ENCODE results near the gene ZNF516. TPM values are rescaled to one million over a fixed set of nuclear protein-coding genes. Genes with fewer than 3 reads are reported as not detected.
A peak's percentile ranks its signal among the peaks of the same experiment; 100 is the strongest.

ZNF516 gene
- total RNA-seq, 1 experiment from 2014 or later: 25.5 TPM

DNA sequence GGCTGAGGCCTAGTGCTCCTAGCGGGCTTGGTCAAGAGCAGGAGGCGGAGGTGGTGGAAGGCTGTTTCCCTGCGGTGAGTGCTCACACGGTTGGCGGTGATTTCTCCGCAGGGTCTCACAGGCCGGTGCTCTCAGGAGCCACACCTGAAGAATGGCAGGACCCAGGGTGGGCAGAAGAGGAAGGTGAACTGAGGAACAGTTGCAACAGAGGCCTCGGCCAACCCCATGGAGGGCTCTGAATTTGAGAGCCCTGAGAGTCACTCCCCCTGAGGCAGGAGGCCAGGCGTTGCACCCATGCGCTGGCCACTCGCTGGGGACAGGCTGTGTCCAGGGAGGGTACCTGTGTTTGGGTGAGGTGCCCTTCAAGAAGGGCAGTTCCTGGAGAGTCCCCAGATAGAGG is 35.3 kb upstream of the ZNF516 start:
- intact Hi-C loops (cut with micrococcal nuclease; ENCODE audit: unreplicated experiment): no loop called here
- H3K27me3 ChIP-seq (replicated peaks; ENCODE audit: control insufficient read depth, insufficient read depth, low read length): no peaks in the 10 kb centered on the region
- no peak overlapping the region for H3K4me3 Mint-ChIP-seq (ENCODE audit: unreplicated experiment)

DNA sequence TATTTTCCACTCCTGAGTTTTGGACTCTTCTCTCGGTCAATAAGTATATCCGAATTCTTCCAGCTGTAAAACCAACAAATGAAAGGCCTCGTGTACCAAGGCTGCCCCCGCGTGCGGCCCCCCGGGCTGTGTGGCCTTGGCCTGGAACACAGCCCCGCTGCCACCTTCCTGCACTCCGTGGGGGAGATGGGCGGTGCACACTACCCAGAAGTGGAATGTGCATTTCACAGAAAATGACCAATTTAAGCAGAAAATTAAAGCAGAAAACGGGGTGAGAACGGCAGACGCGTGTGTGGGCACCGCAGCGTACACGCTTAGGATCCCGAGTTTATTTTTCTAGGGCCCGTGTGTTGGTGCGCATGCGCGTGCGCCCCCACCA is 34.4 kb upstream of the ZNF516 start:
- Histone ChIP-seq H3K27me3 (replicated peaks; ENCODE audit: control insufficient read depth, insufficient read depth, low read length) (no peaks in the 10 kb centered on the region), H3K4me1 (no peaks in the 10 kb centered on the region), H3K36me3 (ENCODE audit: control insufficient read depth, insufficient read depth, low read length) (no peaks in the 10 kb centered on the region), H3K9me3 (no peaks in the 10 kb centered on the region), H3K4me3 (ENCODE audit: low read depth, low read length) (no peak overlapping the region)
- BruUV-seq (replicated peaks): no TSS peak
- ChIA-PET CTCF (no interaction called here), POLR2A (no interaction called here)
- no peak overlapping the region for H3K27ac Mint-ChIP-seq (ENCODE audit: unreplicated experiment)
- DNase-seq: no peak
- no peak overlapping the region for H3K4me3 Mint-ChIP-seq (ENCODE audit: unreplicated experiment)
- TF ChIP-seq, protein P1, sequence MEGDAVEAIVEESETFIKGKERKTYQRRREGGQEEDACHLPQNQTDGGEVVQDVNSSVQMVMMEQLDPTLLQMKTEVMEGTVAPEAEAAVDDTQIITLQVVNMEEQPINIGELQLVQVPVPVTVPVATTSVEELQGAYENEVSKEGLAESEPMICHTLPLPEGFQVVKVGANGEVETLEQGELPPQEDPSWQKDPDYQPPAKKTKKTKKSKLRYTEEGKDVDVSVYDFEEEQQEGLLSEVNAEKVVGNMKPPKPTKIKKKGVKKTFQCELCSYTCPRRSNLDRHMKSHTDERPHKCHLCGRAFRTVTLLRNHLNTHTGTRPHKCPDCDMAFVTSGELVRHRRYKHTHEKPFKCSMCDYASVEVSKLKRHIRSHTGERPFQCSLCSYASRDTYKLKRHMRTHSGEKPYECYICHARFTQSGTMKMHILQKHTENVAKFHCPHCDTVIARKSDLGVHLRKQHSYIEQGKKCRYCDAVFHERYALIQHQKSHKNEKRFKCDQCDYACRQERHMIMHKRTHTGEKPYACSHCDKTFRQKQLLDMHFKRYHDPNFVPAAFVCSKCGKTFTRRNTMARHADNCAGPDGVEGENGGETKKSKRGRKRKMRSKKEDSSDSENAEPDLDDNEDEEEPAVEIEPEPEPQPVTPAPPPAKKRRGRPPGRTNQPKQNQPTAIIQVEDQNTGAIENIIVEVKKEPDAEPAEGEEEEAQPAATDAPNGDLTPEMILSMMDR (IDR thresholded peaks at IDR 0.05; ENCODE audit: insufficient read depth in 1 of 2, low read depth in 1 of 2, low read length in 1 of 2, severe bottlenecking in 1 of 2, unreplicated experiment in 1 of 2): no peak
- H3K27me3 Mint-ChIP-seq (ENCODE audit: insufficient read depth, unreplicated experiment): no peaks in the 10 kb centered on the region
- no peaks in the 10 kb centered on the region for H3K36me3 Mint-ChIP-seq (ENCODE audit: insufficient read depth, unreplicated experiment)
- intact Hi-C loops (cut with micrococcal nuclease; ENCODE audit: unreplicated experiment): no loop called here
- no peaks in the 10 kb centered on the region for H3K4me1 Mint-ChIP-seq (ENCODE audit: low read depth, unreplicated experiment)
- H3K9me3 Mint-ChIP-seq (ENCODE audit: unreplicated experiment): no peaks in the 10 kb centered on the region

More for the DNA sequence above, 35.3 kb upstream of the ZNF516 start:
- no peaks in the 10 kb centered on the region for H3K4me1 Mint-ChIP-seq (ENCODE audit: low read depth, unreplicated experiment)
- no peak overlapping the region for H3K27ac Mint-ChIP-seq (ENCODE audit: unreplicated experiment)
- no peak overlapping the region for H3K4me3 ChIP-seq (ENCODE audit: low read depth, low read length)
- no peak for DNase-seq
- CTCF ChIA-PET: no interaction called here
- POLR2A ChIA-PET: no interaction called here
- no peaks in the 10 kb centered on the region for H3K36me3 Mint-ChIP-seq (ENCODE audit: insufficient read depth, unreplicated experiment)
- TF ChIP-seq, protein P1 (IDR thresholded peaks at IDR 0.05; ENCODE audit: insufficient read depth in 1 of 2, low read depth in 1 of 2, low read length in 1 of 2, severe bottlenecking in 1 of 2, unreplicated experiment in 1 of 2): no peak
- no peaks in the 10 kb centered on the region for H3K27me3 Mint-ChIP-seq (ENCODE audit: insufficient read depth, unreplicated experiment)
- H3K36me3 ChIP-seq (ENCODE audit: control insufficient read depth, insufficient read depth, low read length): no peaks in the 10 kb centered on the region
- H3K4me1 ChIP-seq: no peaks in the 10 kb centered on the region
- H3K9me3 Mint-ChIP-seq (ENCODE audit: unreplicated experiment): no peaks in the 10 kb centered on the region
- H3K9me3 ChIP-seq: no peaks in the 10 kb centered on the region
- BruUV-seq (replicated peaks): no TSS peak

DNA sequence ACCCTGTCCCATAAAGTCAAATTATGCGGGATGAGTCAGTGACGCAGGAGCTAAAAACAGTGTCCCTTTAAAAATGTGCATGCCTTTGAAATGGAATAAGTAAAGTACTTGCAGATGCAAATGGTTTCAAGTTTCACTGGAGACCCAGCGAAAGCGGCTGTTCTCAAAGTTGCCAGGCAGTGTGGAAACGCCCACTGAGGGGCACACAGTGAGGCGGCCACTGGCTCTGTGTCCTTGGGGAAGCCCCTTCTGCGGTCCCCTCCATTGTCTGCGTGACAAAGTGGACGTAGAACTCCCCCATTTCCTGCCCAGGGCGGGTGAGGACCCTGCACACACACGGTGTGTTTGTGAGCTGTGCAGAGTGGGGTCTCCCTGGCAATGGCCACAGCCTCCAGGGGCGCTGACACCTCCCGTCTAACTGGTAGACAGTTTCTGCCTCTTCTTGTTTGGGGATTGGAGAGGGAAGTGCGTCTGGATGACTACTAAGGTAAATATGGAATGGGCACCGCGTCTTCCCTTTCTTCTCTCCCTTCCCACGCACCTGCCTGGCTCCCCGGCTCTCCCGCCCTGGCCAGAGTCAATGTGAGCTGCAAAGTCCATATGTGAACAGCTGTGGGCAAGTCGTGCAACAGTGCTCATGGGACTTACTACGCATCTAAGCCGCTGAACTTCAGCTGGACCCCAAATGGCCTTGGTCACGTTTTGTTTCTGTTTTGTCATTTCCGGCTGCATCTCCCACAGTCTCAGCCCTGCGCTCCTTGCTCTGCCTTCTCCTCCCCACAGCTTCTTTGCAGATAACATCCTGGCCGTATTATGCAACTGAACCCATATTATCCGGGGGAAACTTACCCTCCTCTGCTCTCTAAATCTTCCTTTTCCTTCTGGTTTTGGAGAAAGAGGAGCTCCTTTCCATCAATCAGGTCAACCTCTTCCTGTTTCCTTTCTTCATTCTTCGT is 33.7 kb upstream of the ZNF516 start:
- H3K4me1 ChIP-seq: no peaks in the 10 kb centered on the region
- Mint-ChIP-seq H3K27me3 (ENCODE audit: insufficient read depth, unreplicated experiment) (no peaks in the 10 kb centered on the region), H3K9me3 (ENCODE audit: unreplicated experiment) (no peaks in the 10 kb centered on the region), H3K27ac (ENCODE audit: unreplicated experiment) (no peak overlapping the region), H3K4me1 (ENCODE audit: low read depth, unreplicated experiment) (no peaks in the 10 kb centered on the region), H3K36me3 (ENCODE audit: insufficient read depth, unreplicated experiment) (no peaks in the 10 kb centered on the region), H3K4me3 (ENCODE audit: unreplicated experiment) (peak overlapping the region; percentile 29)
- BruUV-seq (replicated peaks): no TSS peak
- TF ChIP-seq, protein P1 (IDR thresholded peaks at IDR 0.05; ENCODE audit: insufficient read depth in 1 of 2, low read depth in 1 of 2, low read length in 1 of 2, severe bottlenecking in 1 of 2, unreplicated experiment in 1 of 2): no peak
- ChIA-PET CTCF (interaction anchor here (0.6 kb wide), 1 partner anchor 28 kb away, joined by 8 read pairs; no protein-coding TSS in a partner anchor), POLR2A (no interaction called here)
- no peaks in the 10 kb centered on the region for H3K27me3 ChIP-seq (replicated peaks; ENCODE audit: control insufficient read depth, insufficient read depth, low read length)
- no peaks in the 10 kb centered on the region for H3K9me3 ChIP-seq
- no peak overlapping the region for H3K4me3 ChIP-seq (ENCODE audit: low read depth, low read length)
- intact Hi-C loops (cut with micrococcal nuclease; ENCODE audit: unreplicated experiment): no loop called here
- DNase-seq: peak in 1 of 2 experiments; percentile 1
- H3K36me3 ChIP-seq (ENCODE audit: control insufficient read depth, insufficient read depth, low read length): no peaks in the 10 kb centered on the region

All from Caco-2 (cell line).